Measurements from ENCODE around the gene APOBEC3H. TPM values are rescaled to one million over a fixed set of nuclear protein-coding genes. Genes with fewer than 3 reads are reported as not detected.

APOBEC3H gene
- total and polyA plus RNA-seq, 2 experiments from 2014 or later = not detected

DNA sequence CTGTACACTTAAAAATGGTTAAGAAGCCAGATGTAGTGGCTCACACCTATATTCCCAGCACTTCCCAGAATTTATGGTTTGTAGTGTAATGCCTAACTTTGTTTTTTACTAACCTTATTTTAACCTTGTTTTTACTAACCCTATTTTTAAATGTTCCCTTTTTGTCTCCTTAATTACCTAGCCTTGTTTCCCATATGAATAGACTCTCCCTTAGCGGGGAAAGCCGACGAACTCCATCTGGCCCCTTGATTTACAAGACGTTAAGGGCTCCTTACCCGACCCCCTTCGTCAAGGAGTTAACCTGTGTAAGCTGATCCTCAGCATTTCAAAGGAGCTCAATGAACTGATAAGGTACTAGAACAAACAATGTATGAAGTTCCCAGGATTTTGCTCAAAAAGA lies 17.1 kb downstream of the APOBEC3H start (continued):
- TF ChIP-seq, protein P1, sequence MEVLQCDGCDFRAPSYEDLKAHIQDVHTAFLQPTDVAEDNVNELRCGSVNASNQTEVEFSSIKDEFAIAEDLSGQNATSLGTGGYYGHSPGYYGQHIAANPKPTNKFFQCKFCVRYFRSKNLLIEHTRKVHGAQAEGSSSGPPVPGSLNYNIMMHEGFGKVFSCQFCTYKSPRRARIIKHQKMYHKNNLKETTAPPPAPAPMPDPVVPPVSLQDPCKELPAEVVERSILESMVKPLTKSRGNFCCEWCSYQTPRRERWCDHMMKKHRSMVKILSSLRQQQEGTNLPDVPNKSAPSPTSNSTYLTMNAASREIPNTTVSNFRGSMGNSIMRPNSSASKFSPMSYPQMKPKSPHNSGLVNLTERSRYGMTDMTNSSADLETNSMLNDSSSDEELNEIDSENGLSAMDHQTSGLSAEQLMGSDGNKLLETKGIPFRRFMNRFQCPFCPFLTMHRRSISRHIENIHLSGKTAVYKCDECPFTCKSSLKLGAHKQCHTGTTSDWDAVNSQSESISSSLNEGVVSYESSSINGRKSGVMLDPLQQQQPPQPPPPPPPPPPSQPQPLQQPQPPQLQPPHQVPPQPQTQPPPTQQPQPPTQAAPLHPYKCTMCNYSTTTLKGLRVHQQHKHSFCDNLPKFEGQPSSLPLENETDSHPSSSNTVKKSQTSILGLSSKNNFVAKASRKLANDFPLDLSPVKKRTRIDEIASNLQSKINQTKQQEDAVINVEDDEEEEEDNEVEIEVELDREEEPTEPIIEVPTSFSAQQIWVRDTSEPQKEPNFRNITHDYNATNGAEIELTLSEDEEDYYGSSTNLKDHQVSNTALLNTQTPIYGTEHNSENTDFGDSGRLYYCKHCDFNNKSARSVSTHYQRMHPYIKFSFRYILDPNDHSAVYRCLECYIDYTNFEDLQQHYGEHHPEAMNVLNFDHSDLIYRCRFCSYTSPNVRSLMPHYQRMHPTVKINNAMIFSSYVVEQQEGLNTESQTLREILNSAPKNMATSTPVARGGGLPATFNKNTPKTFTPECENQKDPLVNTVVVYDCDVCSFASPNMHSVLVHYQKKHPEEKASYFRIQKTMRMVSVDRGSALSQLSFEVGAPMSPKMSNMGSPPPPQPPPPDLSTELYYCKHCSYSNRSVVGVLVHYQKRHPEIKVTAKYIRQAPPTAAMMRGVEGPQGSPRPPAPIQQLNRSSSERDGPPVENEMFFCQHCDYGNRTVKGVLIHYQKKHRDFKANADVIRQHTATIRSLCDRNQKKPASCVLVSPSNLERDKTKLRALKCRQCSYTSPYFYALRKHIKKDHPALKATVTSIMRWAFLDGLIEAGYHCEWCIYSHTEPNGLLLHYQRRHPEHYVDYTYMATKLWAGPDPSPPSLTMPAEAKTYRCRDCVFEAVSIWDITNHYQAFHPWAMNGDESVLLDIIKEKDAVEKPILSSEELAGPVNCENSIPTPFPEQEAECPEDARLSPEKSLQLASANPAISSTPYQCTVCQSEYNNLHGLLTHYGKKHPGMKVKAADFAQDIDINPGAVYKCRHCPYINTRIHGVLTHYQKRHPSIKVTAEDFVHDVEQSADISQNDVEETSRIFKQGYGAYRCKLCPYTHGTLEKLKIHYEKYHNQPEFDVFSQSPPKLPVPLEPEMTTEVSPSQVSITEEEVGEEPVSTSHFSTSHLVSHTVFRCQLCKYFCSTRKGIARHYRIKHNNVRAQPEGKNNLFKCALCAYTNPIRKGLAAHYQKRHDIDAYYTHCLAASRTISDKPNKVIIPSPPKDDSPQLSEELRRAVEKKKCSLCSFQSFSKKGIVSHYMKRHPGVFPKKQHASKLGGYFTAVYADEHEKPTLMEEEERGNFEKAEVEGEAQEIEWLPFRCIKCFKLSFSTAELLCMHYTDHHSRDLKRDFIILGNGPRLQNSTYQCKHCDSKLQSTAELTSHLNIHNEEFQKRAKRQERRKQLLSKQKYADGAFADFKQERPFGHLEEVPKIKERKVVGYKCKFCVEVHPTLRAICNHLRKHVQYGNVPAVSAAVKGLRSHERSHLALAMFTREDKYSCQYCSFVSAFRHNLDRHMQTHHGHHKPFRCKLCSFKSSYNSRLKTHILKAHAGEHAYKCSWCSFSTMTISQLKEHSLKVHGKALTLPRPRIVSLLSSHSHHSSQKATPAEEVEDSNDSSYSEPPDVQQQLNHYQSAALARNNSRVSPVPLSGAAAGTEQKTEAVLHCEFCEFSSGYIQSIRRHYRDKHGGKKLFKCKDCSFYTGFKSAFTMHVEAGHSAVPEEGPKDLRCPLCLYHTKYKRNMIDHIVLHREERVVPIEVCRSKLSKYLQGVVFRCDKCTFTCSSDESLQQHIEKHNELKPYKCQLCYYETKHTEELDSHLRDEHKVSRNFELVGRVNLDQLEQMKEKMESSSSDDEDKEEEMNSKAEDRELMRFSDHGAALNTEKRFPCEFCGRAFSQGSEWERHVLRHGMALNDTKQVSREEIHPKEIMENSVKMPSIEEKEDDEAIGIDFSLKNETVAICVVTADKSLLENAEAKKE (CRISPR knock-in tag; IDR thresholded peaks at IDR 0.05) = no peak
- TF ChIP-seq ZNF331 (CRISPR knock-in tag; IDR thresholded peaks at IDR 0.05; ENCODE audit: low read depth) = no peak
- TF ChIP-seq, protein P2, sequence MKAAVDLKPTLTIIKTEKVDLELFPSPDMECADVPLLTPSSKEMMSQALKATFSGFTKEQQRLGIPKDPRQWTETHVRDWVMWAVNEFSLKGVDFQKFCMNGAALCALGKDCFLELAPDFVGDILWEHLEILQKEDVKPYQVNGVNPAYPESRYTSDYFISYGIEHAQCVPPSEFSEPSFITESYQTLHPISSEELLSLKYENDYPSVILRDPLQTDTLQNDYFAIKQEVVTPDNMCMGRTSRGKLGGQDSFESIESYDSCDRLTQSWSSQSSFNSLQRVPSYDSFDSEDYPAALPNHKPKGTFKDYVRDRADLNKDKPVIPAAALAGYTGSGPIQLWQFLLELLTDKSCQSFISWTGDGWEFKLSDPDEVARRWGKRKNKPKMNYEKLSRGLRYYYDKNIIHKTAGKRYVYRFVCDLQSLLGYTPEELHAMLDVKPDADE (IDR thresholded peaks at IDR 0.05) = no peak

DNA sequence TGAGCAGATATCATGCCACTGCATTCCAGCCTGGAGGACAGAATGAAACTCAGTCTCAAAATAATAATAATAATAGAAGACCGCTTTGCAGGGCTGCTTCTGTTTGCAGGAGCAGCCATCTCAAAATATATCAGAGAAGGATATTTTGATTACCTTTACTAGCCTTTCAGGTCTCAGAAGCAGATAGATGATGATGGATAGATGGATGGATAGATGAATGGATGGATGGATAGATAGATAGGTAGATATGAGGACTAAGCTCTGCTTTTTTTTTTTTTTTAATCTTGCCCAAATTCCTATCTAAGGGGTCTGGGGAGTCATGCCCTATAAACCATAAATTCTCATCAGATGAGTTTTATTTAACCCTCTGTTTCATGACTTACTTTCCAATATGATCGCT lies 18.5 kb downstream of the APOBEC3H start:
- H3K36me3 Mint-ChIP-seq (ENCODE audit: low read depth) = no peaks in the 10 kb centered on the region
- peaks cover 37% of the 10 kb centered on the region for H3K27me3 ChIP-seq (ENCODE audit: insufficient read depth)
- H3K4me3 Mint-ChIP-seq = no peak overlapping the region
- DNase-seq (ENCODE audit: low spot score) (no peak), ATAC-seq (no peak)
- H3K79me2 ChIP-seq (replicated peaks; ENCODE audit: insufficient read depth) = no peaks in the 10 kb centered on the region
- no peak overlapping the region for H2AFZ ChIP-seq
- H3K4me1 Mint-ChIP-seq = peaks cover 42% of the 10 kb centered on the region
- H3F3A ChIP-seq (replicated peaks; ENCODE audit: low read depth) = peaks cover 14% of the 10 kb centered on the region
- peaks cover 18% of the 10 kb centered on the region for H3K4me1 ChIP-seq (ENCODE audit: insufficient read depth)
- H3K36me3 ChIP-seq (ENCODE audit: insufficient read depth) = no peaks in the 10 kb centered on the region
- H4K20me1 ChIP-seq (replicated peaks; ENCODE audit: insufficient read depth) = no peaks in the 10 kb centered on the region
- H3K4me2 ChIP-seq = peak overlapping the region; percentile 65
- no peaks in the 10 kb centered on the region for H3K9me2 ChIP-seq (ENCODE audit: insufficient read depth)
- peaks cover 12% of the 10 kb centered on the region for H3K27me3 Mint-ChIP-seq (ENCODE audit: insufficient read depth, low read depth, poor library complexity)
- peak overlapping the region; percentile 24; the same call in 1 of the 2 replicates for H3K4me3 ChIP-seq
- H3K9me3 Mint-ChIP-seq = no peaks in the 10 kb centered on the region
- H3K27ac Mint-ChIP-seq = no peak overlapping the region
- no peak overlapping the region for H3K27ac ChIP-seq (ENCODE audit: low read depth)
- TF ChIP-seq STAT1 (IDR thresholded peaks at IDR 0.05; ENCODE audit: unreplicated experiment) = no peak
- no peak for TF ChIP-seq ZNF331 (CRISPR knock-in tag; IDR thresholded peaks at IDR 0.05; ENCODE audit: low read depth)
- TF ChIP-seq, protein P3, sequence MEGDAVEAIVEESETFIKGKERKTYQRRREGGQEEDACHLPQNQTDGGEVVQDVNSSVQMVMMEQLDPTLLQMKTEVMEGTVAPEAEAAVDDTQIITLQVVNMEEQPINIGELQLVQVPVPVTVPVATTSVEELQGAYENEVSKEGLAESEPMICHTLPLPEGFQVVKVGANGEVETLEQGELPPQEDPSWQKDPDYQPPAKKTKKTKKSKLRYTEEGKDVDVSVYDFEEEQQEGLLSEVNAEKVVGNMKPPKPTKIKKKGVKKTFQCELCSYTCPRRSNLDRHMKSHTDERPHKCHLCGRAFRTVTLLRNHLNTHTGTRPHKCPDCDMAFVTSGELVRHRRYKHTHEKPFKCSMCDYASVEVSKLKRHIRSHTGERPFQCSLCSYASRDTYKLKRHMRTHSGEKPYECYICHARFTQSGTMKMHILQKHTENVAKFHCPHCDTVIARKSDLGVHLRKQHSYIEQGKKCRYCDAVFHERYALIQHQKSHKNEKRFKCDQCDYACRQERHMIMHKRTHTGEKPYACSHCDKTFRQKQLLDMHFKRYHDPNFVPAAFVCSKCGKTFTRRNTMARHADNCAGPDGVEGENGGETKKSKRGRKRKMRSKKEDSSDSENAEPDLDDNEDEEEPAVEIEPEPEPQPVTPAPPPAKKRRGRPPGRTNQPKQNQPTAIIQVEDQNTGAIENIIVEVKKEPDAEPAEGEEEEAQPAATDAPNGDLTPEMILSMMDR (conservative IDR thresholded peaks at IDR 0.05; ENCODE audit: low read depth in 2 of 2) = no peak
- TF ChIP-seq POLR2AphosphoS5 (IDR thresholded peaks at IDR 0.05; ENCODE audit: low read depth) = no peak
- no peak for TF ChIP-seq ZNF114 (CRISPR knock-in tag; IDR thresholded peaks at IDR 0.05)
- no peak for TF ChIP-seq CREB1 (CRISPR knock-in tag; IDR thresholded peaks at IDR 0.05; ENCODE audit: low read depth)
- TF ChIP-seq EZH2phosphoT487 (IDR thresholded peaks at IDR 0.05; ENCODE audit: unreplicated experiment) = no peak
